ENCODE results near the gene LFNG. TPM values are rescaled to one million over a fixed set of nuclear protein-coding genes. Genes with fewer than 3 reads are reported as not detected.

LFNG gene
- total and polyA plus RNA-seq, 8 donors: 5.2 to 59.2 (median 11.0) TPM

GRCh38 chr7:2490181-2490651 lies 29.4 kb upstream of the LFNG start:
- no peak for TF ChIP-seq CTCF (IDR thresholded peaks at IDR 0.05)
- H3K27ac ChIP-seq: no peak overlapping the region
- no peaks in the 10 kb centered on the region for H3K9me3 ChIP-seq
- peaks cover 0 to 14% of the 10 kb centered on the region in 2 donors for H3K4me1 ChIP-seq
- peak in 1 of 4 donors; percentile 62 for DNase-seq
- H3K36me3 ChIP-seq: no peaks in the 10 kb centered on the region
- peaks cover 0 to 9% of the 10 kb centered on the region in 2 donors for H3K27me3 ChIP-seq
- no peak overlapping the region for H3K4me3 ChIP-seq
- ATAC-seq: no peak
- intact Hi-C loops (cut with DNase I): no loop called here

- ATAC-seq (no peak), DNase-seq (no peak)
- H3K4me1 ChIP-seq: peaks cover 0 to 14% of the 10 kb centered on the region in 2 donors
- peaks cover 0 to 19% of the 10 kb centered on the region in 2 donors for H3K27me3 ChIP-seq
- no peak for TF ChIP-seq CTCF (IDR thresholded peaks at IDR 0.05)
- intact Hi-C loops (cut with DNase I): no loop called here
- H3K36me3 ChIP-seq: no peaks in the 10 kb centered on the region
- no peaks in the 10 kb centered on the region for H3K9me3 ChIP-seq
- no peak overlapping the region for H3K27ac ChIP-seq
- no peak overlapping the region for H3K4me3 ChIP-seq
These were observed 27.5 kb upstream of the LFNG start for GRCh38 chr7:2492038-2492437.

GRCh38 chr7:2493205-2494164 lies 26.1 kb upstream of the LFNG start:
- peaks cover 0 to 14% of the 10 kb centered on the region in 2 donors for H3K4me1 ChIP-seq
- peaks cover 0 to 34% of the 10 kb centered on the region in 2 donors for H3K27me3 ChIP-seq
- no peak overlapping the region for H3K4me3 ChIP-seq
- TF ChIP-seq CTCF (IDR thresholded peaks at IDR 0.05): no peak
- H3K9me3 ChIP-seq: no peaks in the 10 kb centered on the region
- no peaks in the 10 kb centered on the region for H3K36me3 ChIP-seq
- no peak overlapping the region for H3K27ac ChIP-seq
- DNase-seq: no peak
- intact Hi-C loops (cut with DNase I): no loop called here
- ATAC-seq: no peak

GRCh38 chr7:2494191-2495130 lies 25.1 kb upstream of the LFNG start:
- Histone ChIP-seq H3K36me3 (no peaks in the 10 kb centered on the region), H3K4me1 (peaks cover 0 to 14% of the 10 kb centered on the region in 2 donors), H3K27ac (no peak overlapping the region), H3K9me3 (no peaks in the 10 kb centered on the region), H3K4me3 (no peak overlapping the region), H3K27me3 (peaks cover 0 to 37% of the 10 kb centered on the region in 2 donors)
- intact Hi-C loops (cut with DNase I): no loop called here
- TF ChIP-seq CTCF (IDR thresholded peaks at IDR 0.05): no peak
- DNase-seq (no peak), ATAC-seq (no peak)

Measured in left lung (tissue), 10 donors.